ENCODE measurements around the gene CD109.
"Not testable (repeated sequence)": the region's sequence is repeated elsewhere in the genome, so short reads cannot be mapped to it uniquely, and the experiment has no call there.

CD109 gene

DNA sequence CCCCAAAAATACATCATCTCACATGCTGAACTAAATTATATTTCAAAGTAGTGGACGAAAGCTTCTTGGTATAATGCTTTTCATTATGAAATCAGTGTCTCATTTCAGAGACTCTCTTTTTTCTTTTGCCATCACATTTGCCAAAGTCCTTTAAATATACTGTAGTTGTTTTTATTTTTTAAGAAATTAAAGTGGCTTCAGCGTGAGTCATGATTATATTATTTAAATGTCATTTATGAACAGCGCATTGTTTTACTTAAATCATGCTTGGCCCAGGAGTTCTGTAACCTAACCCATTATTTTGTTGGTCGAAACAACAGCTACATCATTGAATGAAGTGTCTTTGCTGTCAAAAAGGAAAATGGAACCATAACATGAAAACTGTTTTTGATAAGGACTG, 100.9 kb downstream of the CD109 start:
- no peak for DNase-seq

GRCh38 chr6:73797861-73798260, 101.9 kb downstream of the CD109 start:
- DNase-seq = no peak

DNA sequence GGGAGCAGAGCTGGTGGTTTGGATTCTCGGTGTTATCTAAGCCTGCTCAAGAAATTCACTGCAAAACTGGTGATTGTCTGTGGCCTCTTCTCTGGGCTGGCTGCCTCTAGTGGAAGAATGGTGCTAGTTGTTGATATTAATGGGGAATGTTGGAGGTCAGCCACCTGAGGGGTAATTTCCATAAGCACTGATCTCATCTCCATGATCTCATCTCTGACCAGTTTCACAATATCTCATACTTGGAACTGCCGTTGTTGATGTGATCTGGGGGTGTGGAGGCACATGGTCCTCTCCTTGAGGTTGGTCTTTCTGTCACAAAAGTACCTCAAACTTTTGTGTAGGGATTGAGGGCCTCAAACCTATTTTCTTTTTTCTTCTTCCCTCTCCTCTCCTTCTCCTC, 102.6 kb downstream of the CD109 start:
- no peak for DNase-seq

DNA sequence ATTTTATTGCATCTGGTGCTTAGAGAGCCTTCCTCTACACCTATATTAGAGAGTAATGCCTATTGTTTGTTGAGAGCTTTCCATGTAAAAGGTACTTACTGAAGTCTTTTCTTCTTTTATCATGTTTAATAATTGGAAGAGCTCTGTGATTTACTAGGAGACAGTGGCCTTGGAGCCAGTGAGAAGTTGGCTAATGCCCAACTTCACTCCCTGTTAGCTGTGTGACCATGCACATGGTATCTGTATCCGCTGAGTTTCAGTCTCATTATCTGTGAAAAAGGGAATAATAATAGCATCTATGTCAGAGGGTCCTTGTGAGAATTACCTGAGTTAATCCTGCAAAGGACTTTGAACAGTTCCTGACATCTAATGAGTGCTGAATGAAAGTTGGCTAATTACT, 105.0 kb downstream of the CD109 start:
- DNase-seq = no peak

- DNase-seq = no peak
These were observed 105.8 kb downstream of the CD109 start for GRCh38 chr6:73801652-73802268.

DNA sequence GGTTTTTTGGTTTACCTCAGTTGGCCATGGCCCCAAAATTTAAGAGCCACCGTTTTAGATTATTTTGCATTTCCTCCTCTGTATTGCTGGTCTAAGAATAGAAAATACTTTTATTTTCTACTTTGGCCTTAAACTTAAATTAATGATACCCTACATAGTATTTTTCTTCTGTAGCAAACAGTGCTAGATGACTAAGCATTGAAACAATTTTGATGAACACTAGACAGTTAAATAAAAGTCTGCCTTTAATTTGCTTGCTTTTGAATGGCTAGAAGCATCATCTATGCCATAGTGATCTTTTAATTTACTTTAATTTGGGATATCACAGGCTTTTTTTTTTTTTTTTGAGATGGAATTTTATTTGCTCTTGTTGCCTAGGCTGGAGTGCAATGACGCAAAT, 106.4 kb downstream of the CD109 start:
- DNase-seq = no peak

DNA sequence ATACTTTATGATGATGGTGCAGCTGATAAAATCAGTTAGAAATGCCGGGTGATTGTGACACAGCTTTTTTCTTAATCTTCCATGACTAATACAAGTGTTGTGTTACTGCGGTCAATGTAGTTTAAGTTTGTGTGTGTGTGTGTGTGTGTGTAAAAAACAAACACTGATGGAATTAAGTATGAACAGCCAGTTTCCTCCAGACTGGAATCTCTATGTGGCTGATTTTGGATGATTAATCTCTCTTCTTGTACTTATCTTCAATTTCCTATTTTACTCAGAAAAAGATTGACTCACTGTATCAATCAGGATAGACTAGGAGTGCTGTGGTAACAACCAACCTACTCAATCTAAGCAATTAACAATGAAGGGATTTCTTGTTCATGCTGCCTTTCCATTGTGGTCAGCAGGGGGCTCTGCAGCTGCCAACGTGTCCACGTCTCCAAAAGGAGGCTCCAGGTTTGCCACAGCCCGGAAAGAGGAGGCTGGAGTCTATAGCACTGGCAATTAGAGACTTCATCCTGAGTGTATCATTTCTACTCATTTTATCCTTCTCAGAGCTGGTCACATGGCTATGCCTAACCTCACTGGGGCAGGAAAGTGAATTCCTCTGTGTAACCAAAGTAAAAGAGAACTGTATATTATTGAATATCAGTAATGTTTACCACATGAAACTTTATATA, 107.7 kb downstream of the CD109 start:
- DNase-seq = no peak

DNA sequence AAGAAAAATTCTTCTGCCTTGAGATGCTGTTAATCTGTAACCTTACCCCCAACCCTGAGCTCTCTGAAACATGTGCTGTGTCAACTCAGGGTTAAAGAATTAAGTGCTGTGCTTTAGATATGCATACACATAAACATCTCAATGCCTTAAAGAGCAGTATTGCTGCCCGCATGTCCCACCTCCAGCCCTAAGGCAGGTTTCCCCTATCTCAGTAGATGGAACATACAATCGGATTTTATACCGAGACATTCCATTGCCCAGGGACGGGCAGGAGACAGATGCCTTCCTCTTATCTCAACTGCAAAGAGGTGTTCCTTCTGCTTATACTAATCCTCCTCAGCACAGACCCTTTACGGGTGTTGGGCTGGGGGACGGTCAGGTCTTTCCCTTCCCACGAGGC, 109.2 kb downstream of the CD109 start:
- DNase-seq = not testable (repeated sequence)

DNA sequence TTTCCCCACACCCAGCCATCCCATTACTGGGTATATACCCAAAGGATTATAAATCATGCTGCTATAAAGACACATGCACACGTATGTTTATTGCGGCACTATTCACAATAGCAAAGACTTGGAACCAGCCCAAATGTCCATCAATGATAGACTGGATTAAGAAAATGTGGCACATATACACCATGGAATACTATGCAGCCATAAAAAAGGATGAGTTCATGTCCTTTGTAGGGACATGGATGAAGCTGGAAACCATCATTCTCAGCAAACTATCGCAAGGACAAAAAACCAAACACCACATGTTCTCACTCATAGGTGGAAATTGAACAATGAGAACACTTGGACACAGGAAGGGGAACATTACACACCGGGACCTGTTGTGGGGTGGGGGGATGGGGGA, 110.0 kb downstream of the CD109 start:
- not testable (repeated sequence) for DNase-seq

DNA sequence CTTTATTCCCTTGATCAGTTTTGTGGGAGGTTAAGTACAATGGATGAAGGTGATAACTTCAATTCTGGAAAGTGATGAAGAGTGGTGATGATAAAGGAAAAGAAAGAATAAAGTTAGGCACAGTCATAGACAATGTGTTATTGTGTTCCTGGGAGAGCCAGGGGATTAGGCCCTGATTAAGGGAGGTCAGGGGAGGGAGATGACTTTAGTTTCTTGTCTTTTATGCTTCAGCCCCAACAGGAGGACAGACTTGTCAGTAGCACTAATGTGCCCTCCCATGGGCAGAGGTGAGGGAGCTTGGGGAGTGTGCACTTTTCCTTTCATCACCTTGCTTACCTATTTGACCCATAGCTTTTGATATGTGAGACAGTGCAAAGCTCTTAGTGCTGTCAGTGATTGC, 115.7 kb downstream of the CD109 start:
- DNase-seq = no peak

GRCh38 chr6:73817253-73817652, 121.2 kb downstream of the CD109 start:
- DNase-seq = no peak

DNA sequence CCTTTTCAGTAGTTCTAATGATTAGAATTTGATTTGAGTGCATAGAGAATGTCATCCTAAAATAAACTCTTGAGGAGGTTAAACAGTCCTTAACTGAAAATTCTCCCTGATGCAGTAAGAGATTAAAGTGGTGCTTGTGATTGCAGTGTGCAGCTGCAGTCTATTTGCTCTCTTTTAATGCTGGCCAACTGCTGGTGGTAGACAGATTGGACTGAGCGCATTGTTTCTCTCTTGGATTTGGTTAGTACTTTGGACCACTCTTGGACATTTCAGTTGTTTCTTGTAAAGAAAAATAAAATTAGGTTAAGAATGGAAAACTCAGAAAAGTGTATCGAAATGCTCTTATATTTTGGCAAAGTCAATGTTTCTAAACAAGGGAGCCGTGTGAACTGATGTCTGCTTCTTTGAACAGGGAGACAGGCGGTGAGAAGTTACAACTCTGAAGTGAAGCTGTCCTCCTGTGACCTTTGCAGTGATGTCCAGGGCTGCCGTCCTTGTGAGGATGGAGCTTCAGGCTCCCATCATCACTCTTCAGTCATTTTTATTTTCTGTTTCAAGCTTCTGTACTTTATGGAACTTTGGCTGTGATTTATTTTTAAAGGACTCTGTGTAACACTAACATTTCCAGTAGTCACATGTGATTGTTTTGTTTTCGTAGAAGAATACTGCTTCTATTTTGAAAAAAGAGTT, 127.2 kb downstream of the CD109 start:
- no peak for DNase-seq

- DNase-seq = no peak
These were observed 127.8 kb downstream of the CD109 start for GRCh38 chr6:73823832-73824231.

- no peak for DNase-seq
These were observed 130.6 kb downstream of the CD109 start for GRCh38 chr6:73826571-73826970.

- no peak for DNase-seq
These were observed 134.1 kb downstream of the CD109 start for GRCh38 chr6:73830119-73830518.

DNA sequence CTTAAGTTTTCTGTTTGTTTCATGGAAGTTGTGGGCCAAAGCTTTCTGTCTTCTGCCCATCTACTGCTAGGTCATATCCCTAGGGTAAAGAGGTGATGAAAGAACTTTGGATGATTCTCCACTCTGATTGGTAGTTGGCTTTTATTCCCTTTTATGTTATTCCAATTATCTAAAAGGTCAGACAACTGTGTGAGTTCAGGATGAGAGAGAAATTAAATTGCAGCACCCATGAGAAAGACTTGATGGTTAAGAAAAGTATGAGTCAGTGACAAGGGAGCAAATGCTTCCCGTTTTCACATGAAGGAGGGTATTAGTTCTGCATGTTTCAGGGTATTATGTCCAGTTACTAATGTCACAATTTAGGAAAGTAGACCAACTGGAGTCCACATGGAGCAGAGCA, 136.3 kb downstream of the CD109 start:
- no peak for DNase-seq

DNA sequence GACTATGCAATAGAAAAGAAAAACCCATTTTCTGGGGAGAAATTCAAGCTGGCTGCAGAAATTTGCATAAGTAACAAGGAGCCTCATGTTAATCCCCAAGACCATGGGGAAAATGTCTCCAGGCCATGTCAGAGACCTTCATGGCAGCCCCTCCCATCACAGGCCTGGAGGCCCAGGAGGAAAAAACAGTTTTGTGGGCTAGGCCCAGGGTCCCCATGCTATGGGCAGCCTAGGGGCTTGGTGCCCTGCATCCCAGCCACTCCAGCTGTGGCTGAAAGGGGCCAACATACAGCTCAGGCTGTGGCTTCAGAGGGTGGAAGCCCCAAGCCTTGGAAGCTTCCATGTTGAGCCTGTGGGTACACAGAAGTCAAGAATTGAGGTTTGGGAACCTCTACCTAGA, 148.7 kb downstream of the CD109 start:
- not testable (repeated sequence) for DNase-seq

DNA sequence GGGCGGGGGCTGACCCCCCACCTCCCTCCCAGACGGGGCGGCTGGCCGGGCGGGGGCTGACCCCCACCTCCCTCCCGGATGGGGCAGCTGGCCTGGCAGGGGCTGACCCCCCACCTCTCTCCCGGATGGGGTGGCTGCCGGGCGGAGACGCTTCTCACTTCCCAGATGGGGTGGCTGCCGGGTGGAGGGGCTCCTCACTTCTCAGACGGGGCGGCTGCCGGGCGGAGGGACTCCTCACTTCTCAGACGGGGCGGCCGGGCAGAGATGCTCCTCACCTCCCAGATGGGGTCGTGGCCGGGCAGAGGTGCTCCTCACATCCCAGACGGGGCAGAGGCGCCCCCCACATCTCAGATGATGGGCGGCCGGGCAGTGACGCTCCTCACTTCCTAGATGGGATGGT, 155.0 kb downstream of the CD109 start:
- not testable (repeated sequence) for DNase-seq

GRCh38 chr6:73854998-73855718, 159.2 kb downstream of the CD109 start:
- DNase-seq = no peak

- no peak for DNase-seq
These were observed 161.4 kb downstream of the CD109 start for GRCh38 chr6:73857341-73857890.

GRCh38 chr6:73858376-73858775, 162.4 kb downstream of the CD109 start:
- no peak for DNase-seq

GRCh38 chr6:73860303-73860702, 164.3 kb downstream of the CD109 start:
- DNase-seq = no peak

DNA sequence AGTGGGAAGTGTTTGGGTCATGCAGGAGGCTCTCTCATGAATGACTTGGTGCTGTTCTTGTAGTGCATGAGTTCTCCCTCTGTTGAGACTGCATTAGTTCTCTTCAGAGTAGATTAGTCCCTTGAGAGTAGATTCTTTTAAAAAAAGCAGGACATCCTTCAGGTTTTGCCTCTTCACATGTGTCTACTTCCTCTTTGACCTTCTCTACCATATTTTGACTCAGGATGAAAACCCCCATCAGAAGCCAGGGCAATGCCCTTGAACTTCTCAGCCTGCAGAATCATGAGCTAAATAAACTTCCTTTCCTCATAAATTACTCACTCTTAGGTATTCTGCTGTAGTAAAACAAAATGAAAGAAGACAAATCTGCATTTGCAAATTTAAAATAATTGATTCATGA, 170.3 kb downstream of the CD109 start:
- DNase-seq = no peak
